M059J (cell line): ENCODE results near the gene HOXA9. TPM values are rescaled to one million over a fixed set of nuclear protein-coding genes. Genes with fewer than 3 reads are reported as not detected.

Source experiments
- DNase-seq: peaks from one replicate; pipeline ENCODE4 v3.0.0-alpha.2; 2012; ENCODE audit warnings: low read depth
- total RNA-seq: library from RNA; depleted of rRNA; stranded (reverse); fragments of >200 nt; shearing (Covaris generic); gene quantifications from 2 replicates; pipeline ENCODE4 v1.2.3, GENCODE V29; 2014

Gene HOXA9
- total RNA-seq, 1 experiment from 2014 or later, result 66.1 TPM

DNA sequence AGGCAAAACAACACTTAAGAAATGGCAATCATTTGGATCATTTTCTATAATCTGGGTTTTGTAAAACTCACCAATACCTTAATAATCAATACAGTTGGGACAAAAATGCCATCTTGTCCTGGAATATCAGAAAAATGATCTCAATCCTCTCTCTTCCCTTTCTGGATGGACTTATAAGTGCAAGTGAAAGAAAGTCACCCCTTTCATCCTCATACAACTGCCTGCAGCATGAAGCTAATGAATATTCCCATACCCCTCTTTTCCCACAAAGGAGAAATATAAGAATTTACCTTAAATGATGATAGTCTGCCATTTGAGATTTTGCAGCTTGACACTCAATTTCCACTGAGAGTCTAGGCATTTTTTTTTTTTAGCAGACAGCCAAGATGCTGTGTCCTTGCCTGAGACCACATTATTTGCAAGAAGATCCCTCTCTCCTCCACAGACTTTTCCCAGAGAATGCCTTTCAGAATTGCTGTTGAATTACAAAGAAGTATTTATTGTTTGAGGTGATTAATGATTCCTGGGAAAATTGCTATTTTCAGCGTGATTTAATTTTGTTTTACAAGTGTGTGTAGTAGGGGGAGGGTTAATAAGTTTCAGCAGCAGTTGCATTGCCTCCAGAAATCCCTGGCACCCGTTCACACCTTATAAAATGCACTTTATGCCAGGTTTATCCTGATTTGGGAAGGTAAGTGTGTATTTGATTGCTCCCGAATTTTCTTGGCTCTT, 38.6 kb downstream of the HOXA9 start:
- no peak for DNase-seq

DNA sequence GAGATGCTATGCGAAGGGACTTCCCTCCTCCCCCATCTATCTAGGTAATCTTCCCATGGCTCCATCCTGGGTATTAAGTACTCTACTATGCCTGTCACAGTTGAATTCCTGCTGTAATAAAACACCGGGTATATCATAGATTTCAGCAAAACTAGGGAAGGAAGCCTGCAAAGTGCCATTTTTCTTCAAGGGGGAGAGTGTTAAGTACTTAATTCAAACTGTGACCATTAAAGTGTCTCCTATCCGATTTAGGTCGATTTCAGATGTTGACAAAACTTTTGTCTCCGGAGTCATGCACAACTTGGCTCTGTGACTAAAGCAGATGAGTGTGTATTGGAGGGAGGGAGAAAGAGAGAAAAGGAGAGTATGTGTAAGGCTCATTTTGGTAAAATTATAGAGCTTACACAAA, 39.3 kb downstream of the HOXA9 start:
- DNase-seq, result no peak

GRCh38 chr7:27124902-27125689, 40.2 kb downstream of the HOXA9 start:
- DNase-seq, result no peak

DNA sequence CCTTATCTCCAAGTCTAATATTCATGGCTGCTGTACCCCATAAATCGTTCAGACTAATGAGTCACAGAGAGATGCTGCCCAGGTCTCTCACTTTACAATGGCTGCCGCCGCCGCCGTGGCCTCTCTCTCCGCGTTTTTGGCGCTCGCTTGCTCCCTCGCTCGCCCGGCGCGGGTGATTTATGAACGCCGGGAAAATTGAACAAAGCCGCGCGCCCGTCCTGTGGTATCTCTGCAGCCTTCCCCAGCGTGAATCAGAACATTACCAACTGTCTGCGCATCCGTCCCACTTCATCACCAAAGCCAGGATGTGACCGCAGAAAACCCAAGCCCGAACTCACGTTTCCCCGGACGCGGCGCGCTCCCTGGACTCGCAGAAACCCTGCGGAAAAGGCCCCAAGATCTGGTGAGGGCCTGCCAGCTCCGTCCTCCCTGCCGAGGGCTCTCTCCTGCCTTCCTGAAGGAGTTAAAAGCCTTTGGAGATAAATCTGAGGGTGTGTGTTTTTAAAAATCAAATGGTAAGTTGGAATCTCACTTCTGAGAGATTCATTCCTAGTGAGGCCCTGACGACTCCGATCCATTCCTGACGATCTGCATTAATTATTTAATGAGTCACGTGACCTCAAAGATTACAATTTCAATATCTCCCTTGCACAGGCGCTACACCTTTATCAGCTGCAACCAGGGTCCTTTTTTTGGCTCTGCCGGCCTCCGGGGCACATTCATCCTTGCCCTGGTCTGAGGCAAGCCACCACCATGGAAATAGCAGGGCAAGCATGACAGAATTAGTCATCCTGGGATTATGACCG, 41.0 kb downstream of the HOXA9 start:
- DNase-seq, result no peak

GRCh38 chr7:27123477-27124053, 41.8 kb downstream of the HOXA9 start:
- no peak for DNase-seq

DNA sequence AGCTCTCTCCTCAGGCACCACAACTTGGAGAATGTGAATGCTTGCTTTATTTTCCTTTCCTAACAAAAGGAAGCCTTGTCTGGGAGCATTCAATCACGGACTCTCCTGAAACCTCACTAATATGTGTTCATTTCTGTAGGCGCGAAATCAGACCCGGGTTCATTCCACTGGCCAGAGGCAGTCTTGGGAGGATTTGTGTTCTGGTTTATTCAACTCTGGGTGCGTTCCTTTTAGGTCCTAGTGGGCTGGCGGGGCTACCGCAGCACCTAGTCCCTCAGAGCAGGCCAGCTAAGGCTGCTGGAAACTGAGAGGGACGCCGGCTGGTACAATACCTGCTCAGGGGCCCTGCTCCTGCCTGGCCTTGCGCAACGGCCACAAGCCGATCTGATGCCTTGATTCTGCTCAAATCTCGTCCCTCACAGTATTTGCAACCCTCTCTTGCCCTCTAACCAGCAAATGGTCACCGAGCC, 42.3 kb downstream of the HOXA9 start:
- no peak for DNase-seq

- DNase-seq, result no peak
Observed at GRCh38 chr7:27122077-27122910, 43.0 kb downstream of the HOXA9 start.

GRCh38 chr7:27121684-27122076, 43.7 kb downstream of the HOXA9 start:
- no peak for DNase-seq

GRCh38 chr7:27119412-27119911, 45.9 kb downstream of the HOXA9 start:
- DNase-seq, result no peak

GRCh38 chr7:27118580-27118979, 46.8 kb downstream of the HOXA9 start:
- no peak for DNase-seq

GRCh38 chr7:27117887-27118491, 47.3 kb downstream of the HOXA9 start:
- no peak for DNase-seq

GRCh38 chr7:27116962-27117886, 48.1 kb downstream of the HOXA9 start:
- DNase-seq, result no peak

- DNase-seq, result no peak
Observed at GRCh38 chr7:27116031-27116961, 49.0 kb downstream of the HOXA9 start.

- DNase-seq, result peak; percentile 83
Observed at GRCh38 chr7:27115221-27116026, 49.9 kb downstream of the HOXA9 start.

DNA sequence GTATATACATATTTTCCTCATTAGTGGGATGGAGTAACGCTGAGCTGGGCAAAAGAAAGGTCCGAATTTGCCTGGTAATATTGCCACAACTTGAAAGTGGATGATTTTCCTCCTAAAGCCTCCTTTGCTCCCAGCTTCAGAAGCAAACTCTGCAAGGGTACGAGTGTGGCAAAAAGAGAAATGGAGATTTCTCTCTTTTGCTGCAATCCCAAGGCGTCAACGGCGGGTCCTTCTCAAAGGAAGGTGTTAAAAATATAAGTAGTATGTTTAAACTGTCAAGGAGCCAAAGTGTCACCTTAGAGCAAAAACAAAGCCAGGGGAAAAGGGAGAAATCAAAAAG, 50.5 kb downstream of the HOXA9 start:
- DNase-seq, result no peak

GRCh38 chr7:27113991-27114769, 51.2 kb downstream of the HOXA9 start:
- DNase-seq, result peak; percentile 72
